Panc1 (cell line): ENCODE data around the gene CORO2A. TPM values are rescaled to one million over a fixed set of nuclear protein-coding genes. Genes with fewer than 3 reads are reported as not detected.

Experiments used
- ATAC-seq: fragments of 200-7000 bp; cut with Tn5 transposase; 2 replicates; pipeline ENCODE4 v1.9.1; 2020; ENCODE audit warnings: mild to moderate bottlenecking, moderate library complexity
- BruUV-seq: library from RNA; stranded (reverse); fragments of 400-500 nt; replicated peaks from 2 replicates; lab custom pipeline; 2021; lab: Mats Ljungman, UMichigan
- CTCF ChIA-PET: fragments of 300-600 bp; sonication (Branson Sonifier 250); formaldehyde crosslinking; loops from one replicate; lab custom pipeline; 2022; ENCODE audit warnings: antibody characterized with exemption; lab: Charles Lee
- POLR2A ChIA-PET: fragments of 300-600 bp; sonication (Branson Sonifier 250); formaldehyde crosslinking; loops from one replicate; lab custom pipeline; 2022; ENCODE audit warnings: antibody characterized with exemption; lab: Charles Lee
- DNase-seq: peaks from one replicate; pipeline ENCODE4 v3.0.0-alpha.2; 2010; ENCODE audit warnings: low read depth, low spot score
- H3K27ac ChIP-seq: 2 replicates; pipeline ENCODE4 v1.5.1; 2011; ENCODE audit warnings: mild to moderate bottlenecking, low read length, inconsistent platforms
- H3K27me3 ChIP-seq: fragments of 200-500 bp; sonication (Bioruptor generic); 2 replicates; pipeline ENCODE4 v1.6.0; 2014; ENCODE audit warnings: low read length, inconsistent platforms; ENCODE audit not compliant: control insufficient read depth, insufficient read depth
- H3K36me3 ChIP-seq: fragments of 200-500 bp; sonication (Bioruptor generic); 2 replicates; pipeline ENCODE4 v1.5.1; 2014; ENCODE audit warnings: inconsistent platforms, mild to moderate bottlenecking, low read length, moderate library complexity; ENCODE audit not compliant: control insufficient read depth, insufficient read depth
- H3K4me1 ChIP-seq: 2 replicates; pipeline ENCODE4 v1.5.1; 2011; ENCODE audit warnings: inconsistent platforms, mild to moderate bottlenecking, low read length, moderate library complexity; ENCODE audit not compliant: control insufficient read depth, insufficient read depth
- H3K4me3 ChIP-seq, 2 experiments: 2 replicates each; pipeline ENCODE4 v1.5.1; 2011 to 2012; ENCODE audit warnings: low read depth in 2 of 2, low read length in 2 of 2, mild to moderate bottlenecking in 2 of 2, inconsistent platforms in 1 of 2, moderate library complexity in 1 of 2
- H3K9me3 ChIP-seq: fragments of 200-500 bp; sonication (Bioruptor generic); 2 replicates; pipeline ENCODE4 v1.5.1; 2014; ENCODE audit warnings: low read depth, mild to moderate bottlenecking, inconsistent platforms, low read length, moderate library complexity; ENCODE audit not compliant: control insufficient read depth, insufficient read depth
- CTCF ChIP-seq: fragments of 450-650 bp; IDR thresholded peaks from 2 replicates; pipeline ENCODE4 v1.5.1; 2017; ENCODE audit warnings: mild to moderate bottlenecking
- POLR2AphosphoS5 ChIP-seq: IDR thresholded peaks from 2 replicates; pipeline ENCODE4 v1.6.1; 2012; ENCODE audit warnings: mild to moderate bottlenecking, low read depth, low read length, moderate library complexity
- REST ChIP-seq, 2 experiments: IDR thresholded peaks; 2 replicates each; pipeline ENCODE4 v1.6.1; 2011 to 2012; ENCODE audit warnings: low read depth in 2 of 2, control low read depth in 1 of 2, low read length in 1 of 2, mild to moderate bottlenecking in 1 of 2, moderate library complexity in 1 of 2; ENCODE audit not compliant: insufficient read depth in 1 of 2
- SIN3A ChIP-seq: IDR thresholded peaks from 2 replicates; pipeline ENCODE4 v1.6.1; 2012; ENCODE audit warnings: low read depth, mild to moderate bottlenecking, low read length, moderate library complexity, borderline replicate concordance; ENCODE audit not compliant: insufficient read depth
- TCF7L2 ChIP-seq: IDR thresholded peaks from 2 replicates; pipeline ENCODE4 v1.6.1; 2011; ENCODE audit warnings: mild to moderate bottlenecking, low read depth, low read length, inconsistent platforms
- in situ Hi-C: cut with HindIII; loops from 2 replicates; pipeline ENCODE4 v1.10.0; 2016; ENCODE audit warnings: low sequenced_read_pairs, low pct_unique_long_range_greater_than_20kb
- intact Hi-C: fragments of 100-400 bp; cut with micrococcal nuclease; formaldehyde crosslinking; loops from one replicate; pipeline ENCODE4 v1.10.0; 2022; ENCODE audit not compliant: unreplicated experiment
- total RNA-seq: library from RNA; stranded (reverse); gene quantifications from one replicate; pipeline ENCODE4 v1.2.1, GENCODE V29; 2021; ENCODE audit not compliant: unreplicated experiment

CORO2A gene
- total RNA-seq, 1 experiment from 2014 or later: 2.0 TPM

- POLR2A ChIA-PET: no interaction called here
- intact Hi-C loops: no loop called here
- no peaks in the 10 kb centered on the region for H3K36me3 ChIP-seq
- no peak for ATAC-seq
- BruUV-seq: no TSS peak
- H3K27me3 ChIP-seq: no peaks in the 10 kb centered on the region
- H3K27ac ChIP-seq: no peak overlapping the region
- TF ChIP-seq POLR2AphosphoS5 (no peak), SIN3A (no peak), REST (IDR thresholded peaks at IDR 0.05; ENCODE audit: insufficient read depth in 1 of 2, low read depth in 2 of 2, low read length in 1 of 2) (no peak), TCF7L2 (no peak), CTCF (no peak)
- H3K4me1 ChIP-seq: no peaks in the 10 kb centered on the region
- DNase-seq: no peak
- no peaks in the 10 kb centered on the region for H3K9me3 ChIP-seq
- H3K4me3 ChIP-seq: no peak overlapping the region
- in situ Hi-C loops: no loop called here
- CTCF ChIA-PET: no interaction called here
These were observed 10.7 kb downstream of the CORO2A start for GRCh38 chr9:98181746-98182068.

GRCh38 chr9:98180996-98181395 is 11.4 kb downstream of the CORO2A start:
- BruUV-seq: no TSS peak
- ChIA-PET POLR2A (no interaction called here), CTCF (no interaction called here)
- DNase-seq (no peak), ATAC-seq (no peak)
- no peaks in the 10 kb centered on the region for H3K9me3 ChIP-seq
- no peaks in the 10 kb centered on the region for H3K36me3 ChIP-seq
- no peaks in the 10 kb centered on the region for H3K27me3 ChIP-seq
- no peak overlapping the region for H3K4me3 ChIP-seq
- H3K4me1 ChIP-seq: no peaks in the 10 kb centered on the region
- no peak overlapping the region for H3K27ac ChIP-seq
- intact Hi-C loops (no loop called here), in situ Hi-C loops (no loop called here)
- TF ChIP-seq CTCF (no peak), REST (IDR thresholded peaks at IDR 0.05; ENCODE audit: insufficient read depth in 1 of 2, low read depth in 2 of 2, low read length in 1 of 2) (no peak), POLR2AphosphoS5 (no peak), TCF7L2 (no peak), SIN3A (no peak)
